Measurements from ENCODE around the gene NEBL.

NEBL gene

DNA sequence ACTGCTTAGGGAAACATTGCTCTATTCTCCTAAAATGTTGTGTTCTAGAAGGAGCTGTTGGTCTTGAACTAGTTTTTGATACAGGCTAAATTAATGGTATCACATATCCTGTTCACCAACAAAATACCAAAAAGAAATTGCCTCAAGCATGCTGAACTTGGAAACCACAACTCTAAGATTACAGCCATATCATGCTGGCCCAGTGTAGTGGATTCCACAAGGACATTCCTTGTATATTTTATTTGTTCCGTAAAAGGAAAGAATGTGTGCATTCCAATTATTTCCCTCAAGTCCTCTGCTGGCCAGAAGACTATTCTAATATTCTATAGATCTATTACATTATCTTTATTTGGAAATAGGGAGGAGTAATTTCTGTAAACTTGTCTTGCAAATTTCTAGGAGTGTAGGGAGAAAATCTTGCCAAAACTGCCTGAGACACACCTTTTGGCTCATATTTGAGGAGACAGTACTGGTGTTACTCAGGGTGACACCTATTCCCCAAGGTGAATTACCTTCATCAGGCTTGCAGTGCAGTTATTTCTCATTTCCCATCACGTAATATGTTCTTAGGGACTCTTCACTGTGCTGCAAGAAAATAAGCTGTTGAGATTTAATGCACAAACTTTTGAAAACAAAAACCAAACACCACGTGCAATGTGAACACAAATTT is 1.9 kb upstream of the NEBL start:
- no peak for DNase-seq

DNA sequence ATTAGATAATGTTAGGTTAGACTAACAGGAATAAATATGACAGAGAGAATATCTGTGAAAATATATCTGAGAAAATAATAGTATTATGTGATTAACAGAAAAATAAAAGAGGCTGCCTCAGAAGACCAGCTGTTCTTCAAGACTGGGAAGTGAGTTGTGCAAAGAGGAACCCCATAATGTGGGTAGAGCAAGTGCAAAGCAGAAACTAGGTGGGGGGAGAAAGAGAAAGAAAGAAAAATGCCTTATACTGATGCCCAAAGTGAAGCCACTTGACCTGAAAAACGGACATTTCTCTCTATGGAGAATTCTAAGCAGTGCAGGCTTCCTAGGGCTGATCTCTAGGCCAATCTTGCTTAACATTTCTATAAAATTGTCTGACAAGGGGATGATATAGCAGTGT is 3.8 kb downstream of the NEBL start:
- DNase-seq: no peak

DNA sequence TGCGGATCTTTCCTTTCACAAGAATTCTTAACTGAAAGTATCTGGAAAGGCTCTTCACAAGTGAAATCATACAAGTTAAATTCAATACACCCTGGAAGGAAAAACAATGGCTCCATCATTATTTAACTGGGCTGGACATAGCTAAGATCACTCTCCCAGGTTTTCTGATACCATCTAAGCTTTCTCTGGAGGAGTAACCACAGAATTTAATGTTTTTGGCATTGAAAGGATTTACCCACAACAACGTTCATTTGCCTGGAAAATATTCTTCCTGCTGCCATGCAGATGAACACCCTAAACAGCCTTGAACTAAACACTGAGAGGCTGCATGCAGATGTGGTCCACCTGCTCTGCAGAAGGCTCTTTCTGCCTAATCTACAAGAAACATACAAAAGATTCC is 4.3 kb downstream of the NEBL start:
- DNase-seq: no peak

DNA sequence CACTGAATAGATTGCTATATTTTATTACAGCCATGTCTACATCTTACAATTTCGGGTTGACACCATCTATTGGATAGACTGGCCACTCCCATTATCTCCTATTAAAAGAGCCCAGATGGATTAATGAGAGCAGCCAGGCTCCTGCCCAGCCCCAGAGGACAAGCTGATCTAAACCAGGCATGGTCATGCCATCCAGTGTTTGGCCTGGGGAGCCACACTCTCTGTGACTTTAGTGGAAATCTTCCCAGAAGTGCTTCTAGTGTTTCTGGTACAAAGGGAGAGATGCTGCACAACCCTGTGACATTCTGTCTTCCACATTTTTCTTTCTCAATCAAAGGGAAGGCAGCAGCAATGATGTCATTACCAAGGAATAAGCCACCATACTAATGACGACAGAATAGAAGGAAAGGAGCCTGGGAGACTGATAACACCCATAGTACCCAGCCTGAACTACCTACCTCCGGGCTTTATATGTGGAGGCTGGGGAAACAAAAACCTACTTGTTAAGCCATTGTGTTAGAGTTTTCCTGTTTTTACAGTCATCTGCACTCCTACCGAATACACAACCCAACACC is 5.0 kb downstream of the NEBL start:
- no peak for DNase-seq

DNA sequence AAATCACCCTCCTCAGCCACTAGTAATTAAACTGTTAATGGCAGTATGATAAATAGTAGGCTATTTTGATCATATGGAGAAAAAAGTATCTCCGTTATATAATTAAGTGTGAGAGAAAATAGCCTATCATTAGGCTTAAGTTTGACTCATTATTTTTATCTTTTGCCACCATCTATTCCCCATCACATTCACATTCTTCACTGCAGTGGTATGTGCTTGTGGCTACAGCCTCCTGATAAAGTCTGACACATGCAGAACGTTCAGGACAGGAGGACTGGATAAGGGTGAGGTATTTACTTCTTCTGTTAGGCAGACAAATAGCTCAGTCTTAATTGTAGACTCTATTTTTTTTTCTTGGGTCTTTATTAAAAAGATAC is 5.8 kb downstream of the NEBL start:
- DNase-seq: no peak

DNA sequence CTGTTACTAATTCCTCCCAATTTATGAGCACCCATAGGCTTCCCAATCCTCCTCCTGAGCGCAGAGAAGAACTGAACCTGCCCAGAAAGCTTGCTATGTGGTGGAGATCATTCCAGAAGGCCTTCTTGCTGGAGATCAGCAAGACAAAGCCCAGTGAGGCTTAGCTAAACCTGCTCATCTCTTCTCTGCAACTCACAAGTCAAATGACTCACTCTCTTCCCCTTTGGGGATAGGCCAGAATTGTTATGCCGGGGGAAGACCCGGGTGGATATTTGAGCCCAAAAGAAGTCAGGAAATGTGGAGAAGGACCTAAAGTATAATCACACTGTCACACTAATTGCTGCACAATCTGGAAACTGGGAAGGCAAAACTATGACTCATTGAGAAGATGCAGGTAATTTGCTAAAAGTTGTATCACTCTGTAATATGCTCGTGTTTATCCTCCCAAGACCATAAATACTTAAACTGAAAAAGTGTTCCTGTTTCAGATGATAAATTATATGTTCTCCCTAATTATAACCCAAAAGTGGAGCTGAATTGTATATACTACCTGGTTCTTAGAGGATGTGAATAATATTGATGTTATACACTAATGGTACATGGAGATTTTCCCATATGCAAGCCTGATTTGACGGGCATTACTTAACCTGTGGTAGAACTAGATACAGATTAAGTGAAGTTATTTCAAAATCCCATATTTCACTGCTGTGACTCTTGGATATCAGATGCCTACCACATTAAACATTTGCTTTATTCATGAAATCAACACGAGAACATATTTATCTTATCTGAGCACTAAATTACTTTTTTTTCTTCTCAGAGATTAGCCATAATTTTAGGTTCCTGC is 6.4 kb downstream of the NEBL start:
- DNase-seq: no peak

DNA sequence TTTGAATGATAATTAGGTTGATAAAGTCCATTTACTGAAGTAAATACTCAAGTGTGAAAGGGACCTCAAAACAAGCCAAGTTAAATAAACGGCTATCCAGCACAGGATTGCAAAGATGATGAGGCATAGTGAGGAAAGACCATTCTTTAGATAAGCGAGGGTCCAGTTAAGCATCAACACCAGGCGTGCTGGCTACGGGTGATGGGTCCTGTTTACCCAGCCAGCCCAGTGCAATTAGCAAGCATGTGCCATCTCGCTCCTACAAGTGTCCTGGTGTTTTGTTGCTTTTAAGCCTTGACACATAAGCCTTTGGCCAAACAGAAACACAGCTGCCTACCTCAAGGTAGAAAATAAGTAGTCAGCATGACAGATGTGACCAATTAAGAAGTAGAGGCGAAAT is 7.1 kb downstream of the NEBL start:
- DNase-seq: peak; percentile 10

DNA sequence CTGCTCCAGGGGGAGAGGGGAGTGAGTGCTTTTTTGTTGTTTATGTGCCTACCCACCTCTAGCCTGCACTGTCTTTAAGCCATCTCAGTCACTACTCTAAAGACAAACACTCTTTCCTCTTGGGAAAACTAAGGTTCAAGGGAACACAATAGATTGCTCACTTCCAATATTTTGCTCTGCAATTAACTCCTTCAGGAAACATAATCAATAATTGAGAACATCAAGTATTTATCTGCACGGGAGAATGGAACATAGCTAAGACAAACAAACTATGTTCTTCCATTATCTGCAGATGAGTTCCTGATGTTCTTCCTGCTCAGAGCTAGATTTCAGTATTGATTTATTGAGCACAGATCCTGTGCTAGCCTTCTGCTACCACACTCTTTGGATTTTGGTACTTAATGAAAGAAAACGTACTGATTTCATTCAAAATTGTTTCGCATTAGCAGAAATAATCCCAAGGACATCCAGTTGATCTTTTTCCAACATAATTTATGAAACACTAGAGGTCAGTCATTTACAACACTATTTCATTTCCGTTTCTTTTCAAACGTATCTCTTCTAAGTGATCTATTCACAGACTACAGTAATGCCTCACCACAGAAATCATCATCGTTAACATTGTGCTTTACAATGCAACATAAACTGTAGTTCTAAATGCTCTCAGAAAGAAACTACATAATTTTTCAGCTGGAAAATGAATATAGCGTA is 8.3 kb downstream of the NEBL start:
- peak; percentile 24 for DNase-seq

DNA sequence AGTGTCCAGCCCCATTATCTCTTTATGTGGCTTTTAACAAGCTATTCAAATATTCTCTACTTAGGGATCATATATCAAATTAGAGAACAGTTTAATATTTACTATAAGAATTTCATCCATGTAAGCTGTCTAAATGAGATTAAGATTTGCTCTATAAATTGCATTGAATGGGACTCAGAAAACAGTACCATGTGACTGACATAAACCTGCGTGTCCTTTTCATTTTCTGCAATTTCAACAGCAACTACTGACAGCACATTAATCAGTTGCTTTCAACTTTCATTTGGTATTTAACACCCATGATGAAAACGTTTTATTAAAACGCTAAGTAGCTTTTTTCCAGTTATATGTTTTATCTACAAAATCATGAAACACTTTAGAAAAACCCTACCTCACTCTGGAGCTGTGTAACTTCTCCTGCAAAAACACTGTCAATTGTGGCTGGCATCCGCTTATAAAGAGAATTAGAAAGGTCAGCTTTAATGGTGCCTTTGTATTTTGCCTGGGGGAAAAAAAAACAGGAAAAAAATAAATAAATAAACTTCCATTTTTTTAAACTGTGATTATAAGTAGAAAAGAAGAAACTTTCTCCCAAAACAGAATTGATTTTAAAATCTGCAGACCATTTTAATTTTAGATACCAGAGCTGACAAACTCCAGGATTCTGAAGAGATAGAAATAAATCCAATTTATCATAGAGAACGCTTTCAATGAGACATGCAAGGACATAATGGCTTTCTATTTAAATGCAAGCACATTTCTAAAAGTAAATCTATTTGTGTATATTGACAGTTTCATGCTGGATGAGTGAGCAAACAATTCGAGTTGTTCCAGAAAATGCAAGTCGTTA is 9.2 kb downstream of the NEBL start:
- DNase-seq: no peak

DNA sequence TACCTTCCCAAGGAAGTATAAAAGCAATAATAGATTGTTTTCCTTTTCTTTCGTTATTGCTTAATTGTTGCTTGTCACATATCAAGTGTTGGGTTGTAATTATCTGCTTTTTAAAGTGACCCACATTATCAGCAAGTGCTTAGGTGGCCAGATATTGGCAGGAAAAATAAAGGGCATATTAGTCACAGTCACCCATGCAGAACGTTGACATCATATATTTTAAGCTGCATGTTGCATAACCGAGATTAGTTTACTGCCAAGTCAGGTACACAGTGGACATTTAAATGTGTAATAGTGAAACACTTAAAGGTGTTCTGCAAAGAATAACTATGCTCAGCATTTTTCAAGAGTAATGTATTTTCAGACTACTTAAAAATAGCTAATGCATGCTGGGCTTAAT is 11.4 kb downstream of the NEBL start:
- peak; percentile 1 for DNase-seq

DNA sequence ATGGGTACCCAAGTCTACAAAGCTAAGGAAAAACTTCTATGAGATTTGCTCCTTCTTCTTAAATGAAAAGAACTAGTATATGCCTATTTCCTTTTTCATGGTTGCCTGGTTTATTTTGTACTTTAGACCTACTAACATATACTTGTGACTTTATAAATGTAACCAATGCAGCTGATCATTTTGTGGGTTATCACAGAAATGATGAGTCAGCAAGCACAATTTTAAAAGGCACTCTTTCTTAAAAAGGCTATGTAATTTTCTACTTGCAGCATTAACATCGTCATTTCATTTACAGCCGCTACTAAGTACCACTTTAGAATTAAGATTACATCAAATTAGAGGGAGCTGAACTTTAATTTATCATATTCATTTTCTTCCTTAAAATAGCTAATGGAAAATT is 13.6 kb downstream of the NEBL start:
- no peak for DNase-seq

DNA sequence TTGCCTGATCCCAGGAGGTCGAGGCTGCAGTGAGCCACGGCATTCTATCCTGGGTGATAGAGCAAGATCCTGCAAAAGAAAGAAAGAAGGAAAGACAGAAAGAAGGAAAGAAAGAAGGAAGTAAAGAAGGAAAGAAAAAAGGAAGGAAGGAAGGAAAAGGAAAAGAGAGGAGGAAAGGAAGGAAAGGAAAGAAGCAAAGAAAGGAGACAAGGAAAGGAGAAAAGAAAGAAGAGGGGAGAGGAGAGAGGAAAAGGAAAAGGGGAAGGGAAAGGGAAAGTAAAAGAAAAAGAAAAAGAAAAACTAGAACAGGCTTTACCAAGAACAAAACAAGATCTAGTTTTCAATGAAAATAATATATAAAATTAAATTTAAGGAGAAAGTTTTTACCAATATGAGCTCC is 15.0 kb downstream of the NEBL start:
- no peak for DNase-seq

DNA sequence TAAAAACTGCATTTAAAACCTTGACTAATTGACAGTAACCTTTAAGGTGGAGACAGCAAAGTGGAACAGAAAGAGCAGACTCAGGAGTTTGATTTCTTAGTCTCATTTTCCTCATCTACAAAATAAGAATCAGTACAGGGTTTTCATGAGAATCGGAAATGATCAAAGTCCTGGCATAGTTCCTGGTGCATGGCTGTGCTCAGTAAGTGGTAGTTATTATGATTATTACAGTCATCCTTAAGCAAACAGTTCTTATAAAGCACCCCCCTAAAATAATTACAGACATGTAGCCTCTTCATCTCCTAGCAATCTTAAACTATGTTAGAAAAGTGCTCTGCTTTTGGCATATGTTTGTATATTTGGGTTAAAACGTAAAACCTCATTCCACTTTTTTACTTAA is 18.0 kb downstream of the NEBL start:
- no peak for DNase-seq

DNA sequence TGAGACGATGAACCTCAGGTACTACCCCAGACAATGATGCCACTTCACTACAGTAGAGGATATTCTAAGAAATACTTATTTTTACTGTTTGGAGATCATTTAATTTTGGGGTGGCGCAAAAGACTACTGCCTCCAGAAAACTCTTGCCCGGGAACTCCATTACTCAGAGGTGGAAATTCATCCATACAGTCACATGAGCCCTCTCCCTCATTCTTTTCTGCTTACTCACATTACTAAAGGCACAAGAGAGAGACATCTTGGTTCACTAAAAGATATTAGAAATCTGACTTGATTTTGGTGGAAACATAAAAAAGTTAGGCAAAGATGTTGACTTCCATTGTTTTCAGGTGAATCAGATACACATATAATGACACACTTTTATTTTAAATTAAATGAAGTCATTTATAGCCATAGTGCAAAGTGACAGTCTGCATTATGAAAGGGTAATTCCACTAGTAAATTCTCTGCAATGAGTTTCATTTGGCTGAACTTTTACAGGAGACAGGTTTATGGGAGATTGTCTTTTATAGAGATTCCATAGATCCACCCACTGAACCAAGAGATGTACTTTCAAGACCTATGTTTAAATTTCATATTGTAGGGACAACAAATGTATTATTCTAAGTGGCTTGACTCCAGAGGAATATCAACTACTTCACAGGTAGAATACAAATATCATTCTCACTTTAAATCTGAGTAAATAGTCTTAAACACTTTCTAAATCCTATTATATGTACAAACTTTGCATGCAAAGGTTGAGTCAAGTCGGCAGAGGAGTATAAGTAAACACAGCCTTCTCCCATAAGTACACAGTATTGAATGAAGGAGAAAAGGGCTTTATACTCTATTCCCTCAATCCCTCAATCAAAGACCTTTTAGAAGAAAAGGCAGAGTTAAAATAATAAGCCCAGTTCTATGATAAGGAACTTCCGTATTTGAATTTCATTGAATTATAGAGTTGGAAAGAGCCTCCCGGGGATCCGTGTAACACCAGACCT is 18.8 kb downstream of the NEBL start:
- no peak for DNase-seq

DNA sequence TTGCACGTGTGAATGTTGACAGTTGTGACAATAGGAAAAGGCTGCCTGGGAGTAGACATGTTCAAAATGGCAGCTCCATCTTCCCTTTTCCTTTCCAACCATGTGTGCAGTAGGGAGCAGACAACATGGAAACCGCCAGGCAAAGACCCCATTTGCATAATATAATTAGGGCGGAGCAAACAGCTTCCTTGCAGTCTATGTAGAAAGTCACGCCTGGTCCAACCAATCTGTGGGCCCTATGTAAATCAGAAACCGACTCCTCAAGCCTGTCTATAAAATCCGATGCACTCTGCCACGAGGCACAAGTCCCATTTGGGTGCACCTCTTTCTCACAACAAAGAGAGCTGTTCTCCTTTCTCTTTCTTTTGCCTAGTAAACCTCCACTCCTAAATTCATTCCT is 19.6 kb downstream of the NEBL start:
- DNase-seq: no peak

DNA sequence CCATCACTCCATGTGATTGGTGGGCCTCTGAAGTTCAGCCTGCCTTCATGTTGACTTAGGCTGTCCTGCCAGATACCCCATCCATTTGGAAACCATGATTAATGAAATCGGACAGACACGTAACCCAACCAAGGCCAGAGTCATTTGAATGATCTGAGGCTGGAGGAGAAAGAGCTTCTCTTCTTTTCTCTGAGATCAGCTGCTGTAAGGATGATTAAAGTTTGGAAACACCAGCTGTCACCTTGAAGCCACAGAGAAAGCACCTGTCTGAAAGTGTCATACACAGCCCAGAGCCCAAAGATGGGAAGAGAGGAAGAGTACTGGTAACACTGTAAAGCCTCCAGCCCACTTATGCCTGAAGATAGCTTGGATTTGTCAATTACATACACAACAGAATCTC is 22.9 kb downstream of the NEBL start:
- DNase-seq: no peak

DNA sequence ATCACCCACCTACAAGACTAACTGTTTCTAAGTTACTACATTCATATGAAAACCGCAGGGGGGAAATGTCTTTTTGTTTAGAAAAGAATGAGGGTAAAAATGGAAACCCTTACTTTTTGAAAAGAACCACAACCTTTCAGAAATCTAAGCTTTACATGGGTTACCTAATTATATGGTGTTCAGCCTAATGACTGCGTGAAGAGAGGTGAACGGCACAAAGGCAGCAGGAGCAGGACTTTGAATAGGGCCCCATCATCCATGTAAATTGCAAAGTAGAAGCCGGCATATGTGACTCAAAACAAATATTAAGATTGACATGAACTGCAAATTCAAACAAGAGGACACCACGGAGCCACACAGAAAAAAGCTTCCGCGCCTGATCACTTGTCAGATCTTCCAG is 25.1 kb downstream of the NEBL start:
- peak; percentile 46 for DNase-seq

DNA sequence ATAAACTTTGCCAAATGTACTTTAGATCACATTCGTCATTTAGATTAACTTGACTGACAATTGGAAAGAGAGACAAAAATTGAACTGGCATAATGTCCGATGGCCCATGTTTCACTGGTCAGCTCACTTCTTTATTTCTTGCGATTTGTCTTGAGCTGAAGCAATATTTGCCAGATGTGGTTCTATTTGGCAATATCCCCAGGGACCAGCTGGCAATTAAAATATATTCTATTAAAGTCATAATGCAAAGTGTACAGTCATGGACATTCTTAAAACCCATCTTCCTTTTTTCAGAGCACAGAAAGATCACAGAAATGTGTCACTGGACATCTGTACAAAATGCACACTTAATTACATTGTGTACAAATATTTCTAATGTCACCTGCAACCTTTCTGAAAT is 26.3 kb downstream of the NEBL start:
- DNase-seq: no peak

DNA sequence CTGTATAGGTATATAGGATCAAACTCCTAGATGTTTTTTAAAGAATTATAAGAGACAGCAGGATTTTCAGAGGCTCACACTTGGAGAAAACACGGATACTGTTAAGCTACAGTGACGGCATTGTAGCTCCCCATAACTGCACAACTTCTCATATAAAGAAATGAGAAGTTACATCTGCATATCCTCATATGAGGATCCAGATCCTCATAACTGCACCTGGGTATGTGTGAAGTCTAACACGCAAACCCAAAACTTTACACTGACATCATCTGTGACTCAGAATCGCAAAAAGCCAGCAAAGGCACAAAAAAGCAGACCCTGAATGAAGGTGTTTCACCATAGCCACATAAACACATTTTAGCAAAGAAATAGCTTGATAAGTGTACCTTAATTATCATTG is 34.1 kb downstream of the NEBL start:
- no peak for DNase-seq

DNA sequence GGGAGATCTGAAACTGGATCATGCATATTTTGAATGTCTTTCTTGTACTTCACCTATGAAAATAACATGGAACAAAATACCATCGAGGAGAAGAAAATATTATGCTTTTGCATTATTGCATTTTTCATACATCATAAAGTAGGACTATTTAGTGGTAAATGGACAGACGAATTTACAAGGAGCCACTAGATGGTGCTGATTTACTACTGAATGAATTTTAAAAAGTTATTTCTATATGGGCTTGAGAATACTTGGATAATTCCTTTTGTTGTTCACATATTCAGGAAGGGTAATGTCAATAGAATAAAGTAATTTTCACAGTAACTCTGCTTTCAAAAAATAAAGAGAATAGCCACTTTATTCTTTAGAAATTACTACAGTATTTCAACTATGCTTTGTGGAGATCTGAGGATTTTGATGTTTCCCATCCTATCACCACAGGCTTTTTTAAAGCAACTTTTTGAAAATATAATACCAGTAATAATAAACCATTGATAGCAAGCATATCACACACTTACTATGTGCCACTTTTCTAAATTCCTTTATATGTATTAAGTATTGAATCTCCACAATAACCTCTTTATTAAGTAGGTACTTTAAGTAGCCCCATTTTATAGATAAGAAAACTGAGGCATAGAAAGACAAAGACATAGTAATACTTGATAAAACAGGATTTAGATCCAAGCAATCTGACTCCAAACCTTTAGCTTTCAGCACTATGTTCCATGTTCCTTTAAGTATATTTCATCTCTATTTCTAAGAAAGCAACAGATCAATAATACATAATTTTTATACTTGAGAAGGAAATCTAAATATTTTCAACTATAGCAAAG is 38.6 kb downstream of the NEBL start:
- peak; percentile 5 for DNase-seq

DNA sequence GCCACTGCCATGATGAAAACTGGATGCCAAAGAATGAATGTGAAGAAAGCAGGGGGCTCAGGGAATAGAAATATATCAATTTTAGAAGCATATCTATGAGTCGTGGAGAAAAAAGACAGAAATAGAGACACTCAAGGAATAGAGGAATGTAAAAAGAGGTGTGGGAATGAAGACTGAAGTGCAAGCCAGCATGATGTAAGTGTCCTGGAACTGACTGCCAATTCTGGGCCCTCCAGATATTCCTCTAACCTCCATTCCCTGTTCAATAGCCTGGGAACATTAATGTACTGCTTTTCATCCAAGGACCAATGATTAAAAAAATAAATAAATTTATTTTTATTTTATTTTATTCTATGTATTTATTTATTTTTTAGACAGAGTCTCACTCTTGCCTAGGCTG is 40.6 kb downstream of the NEBL start:
- DNase-seq: no peak

Measured in DMS153 (cell line).